ENCODE data around the gene CCL11. TPM values are rescaled to one million over a fixed set of nuclear protein-coding genes. Genes with fewer than 3 reads are reported as not detected.
"Not testable (repeated sequence)": the region's sequence is repeated elsewhere in the genome, so short reads cannot be mapped to it uniquely, and the experiment has no call there.

Gene CCL11
- total and polyA plus RNA-seq, 2 of the 8 experiments (the other 6 are each of a cell fraction or from before 2014, with no cell fraction given), result not detected

GRCh38 chr17:34327580-34327979, 42.0 kb downstream of the CCL11 start:
- H4K91ac ChIP-seq (replicated peaks; ENCODE audit: insufficient read length, low read length); H3K4me1 ChIP-seq (replicated peaks in 1 of 4; ENCODE audit: control insufficient read depth in 3 of 4, insufficient read depth in 4 of 4, low read length in 3 of 4); H3K23ac ChIP-seq (ENCODE audit: insufficient read length); H2BK15ac ChIP-seq (ENCODE audit: low read length); H3K18ac ChIP-seq (ENCODE audit: extremely low read depth, low read length); H3K79me1 ChIP-seq (ENCODE audit: low read depth, low read length); H2BK5ac ChIP-seq (ENCODE audit: low read depth, low read length); H3K56ac ChIP-seq (replicated peaks; ENCODE audit: insufficient read length, low read depth, low read length); H4K5ac ChIP-seq (ENCODE audit: insufficient read length, low read depth, low read length); H2AFZ ChIP-seq (ENCODE audit: low read length); H3K4ac ChIP-seq (replicated peaks; ENCODE audit: insufficient read length, low read depth, low read length); H3K4me2 ChIP-seq (ENCODE audit: insufficient read depth in 1 of 2, low read depth in 2 of 2, low read length in 2 of 2); H3K27me3 ChIP-seq (replicated peaks in 1 of 4; ENCODE audit: control insufficient read depth in 3 of 4, extremely low read depth in 1 of 4, insufficient read depth in 3 of 4, low read length in 3 of 4); FAIRE-seq; H3K14ac ChIP-seq (ENCODE audit: insufficient read length); H3K9ac ChIP-seq (replicated peaks in 1 of 4; ENCODE audit: extremely low read depth in 1 of 4, low read depth in 3 of 4, low read length in 3 of 4); H2AK5ac ChIP-seq (ENCODE audit: low read depth, low read length); H2BK20ac ChIP-seq (ENCODE audit: low read length); H3K36me3 ChIP-seq (ENCODE audit: control insufficient read depth in 2 of 4, insufficient read depth in 4 of 4, low read length in 3 of 4); H2BK12ac ChIP-seq (ENCODE audit: low read depth, low read length); H3K9me3 ChIP-seq (ENCODE audit: insufficient read depth in 2 of 2, low read depth in 1 of 2, low read length in 1 of 2); H2BK120ac ChIP-seq (replicated peaks; ENCODE audit: low read depth, low read length); H3K79me2 ChIP-seq (ENCODE audit: control insufficient read depth in 1 of 2, insufficient read depth in 2 of 2, low read length in 2 of 2); H3K27ac ChIP-seq (ENCODE audit: low read depth, low read length); H3K23me2 ChIP-seq (ENCODE audit: low read depth, low read length); POLR2A ChIA-PET (ENCODE audit: partially characterized antibody); H4K20me1 ChIP-seq (replicated peaks in 1 of 2; ENCODE audit: control insufficient read depth in 1 of 2, insufficient read depth in 2 of 2, low read length in 2 of 2); DNase-seq (ENCODE audit: low read depth in 1 of 2, low spot score in 2 of 2); H4K8ac ChIP-seq (ENCODE audit: extremely low read depth, insufficient read depth, low read length); H3K4me3 ChIP-seq (ENCODE audit: extremely low read depth in 1 of 4, insufficient read depth in 2 of 4, low read depth in 3 of 4, low read length in 4 of 4): not testable (repeated sequence)
- 81% methylated on average over 4 of the region's 4 CpGs; no CpG with 5 or more reads in 1 of the 2 experiments for WGBS, 2 experiments (ENCODE audit: extremely low coverage in 1 of 2, insufficient coverage in 1 of 2, insufficient read length in 1 of 2, insufficient replicate concordance in 2 of 2, low coverage in 1 of 2, low lambda C conversion rate in 2 of 2, missing lambda C conversion rate in 1 of 2)
- CTCF ChIA-PET (ENCODE audit: partially characterized antibody), result interaction anchor here (0.9 to 1.4 kb wide), 5 partner anchors 27 to 791 kb away, joined by 3 to 5 read pairs (median 3); no protein-coding TSS in a partner anchor
